Measurements from ENCODE around the gene FAM200C.
A peak's percentile ranks its signal among the peaks of the same experiment; 100 is the strongest.

The FAM200C gene

GRCh38 chr5:160369990-160370712 is 29.7 kb downstream of the FAM200C start, which contains the start of gene C1QTNF2:
C1QTNF2 (minus strand) TSS chr5:160370626; CDS start chr5:160355011, 15,615 bp downstream.
- Mint-ChIP-seq H3K4me1 (peaks cover 12% of the 10 kb centered on the region), H3K27ac (no peak within 1 kb of the TSS), H3K9me3 (no peaks in the 10 kb centered on the region), H3K4me3 (peak within 1 kb of the TSS; percentile 37), H3K36me3 (no peaks in the 10 kb centered on the region), H3K27me3 (peaks cover 83% of the 10 kb centered on the region)
- CTCF ChIA-PET, result interaction anchor here (0.7 to 1.4 kb wide), 3 partner anchors 10 to 928 kb away, joined by 3 to 4 read pairs (median 3); no protein-coding TSS in a partner anchor
- peak; percentile 32 for DNase-seq

DNA sequence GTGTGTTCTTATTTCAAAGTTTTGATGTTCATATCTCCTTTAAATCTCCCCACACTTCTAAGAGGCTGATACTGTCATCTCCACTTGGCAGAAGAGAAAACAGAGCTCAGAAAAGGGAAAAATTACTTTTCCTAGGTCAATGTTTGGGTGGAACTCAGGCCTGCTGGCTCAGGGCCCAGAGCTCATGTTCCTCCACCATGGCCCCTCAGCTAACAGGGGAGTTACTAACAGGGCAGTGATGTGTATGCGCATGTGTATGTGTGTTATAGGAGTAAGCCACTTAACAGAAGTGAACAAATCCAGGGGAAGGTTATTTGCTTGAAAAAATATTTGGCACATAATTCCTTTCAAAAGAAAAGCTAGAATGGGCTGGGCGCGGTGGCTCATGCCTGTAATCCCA is 32.0 kb downstream of the FAM200C start:
- H3K9me3 Mint-ChIP-seq, result no peaks in the 10 kb centered on the region
- H3K27ac Mint-ChIP-seq, result no peak overlapping the region
- H3K36me3 Mint-ChIP-seq, result no peaks in the 10 kb centered on the region
- CTCF ChIA-PET, result interaction anchor here (0.6 to 0.8 kb wide), 2 partner anchors 9 to 23 kb away, joined by 3 to 4 read pairs; no protein-coding TSS in a partner anchor
- H3K4me1 Mint-ChIP-seq, result peaks cover 12% of the 10 kb centered on the region
- H3K27me3 Mint-ChIP-seq, result peaks cover 60% of the 10 kb centered on the region
- H3K4me3 Mint-ChIP-seq, result no peak overlapping the region
- DNase-seq, result no peak

DNA sequence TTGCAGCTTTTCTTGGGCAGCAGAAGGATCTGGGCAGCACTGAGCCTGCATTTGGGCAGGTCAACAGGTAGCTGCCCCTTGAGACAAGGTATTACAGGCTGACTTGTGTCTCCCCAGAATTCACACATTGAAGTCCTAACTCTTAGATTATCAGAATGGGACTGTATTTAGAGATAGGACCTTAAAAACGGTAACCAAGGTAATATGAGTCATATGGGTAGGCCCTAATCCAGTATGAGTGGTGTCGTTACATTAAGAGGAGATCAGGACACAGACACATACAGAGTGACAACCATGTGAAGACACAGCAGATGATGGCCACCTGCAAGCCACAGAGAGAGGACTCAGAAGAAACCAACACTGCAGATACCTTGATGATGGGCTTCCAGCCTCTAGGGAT is 32.6 kb downstream of the FAM200C start:
- Mint-ChIP-seq H3K9me3 (no peaks in the 10 kb centered on the region), H3K36me3 (no peaks in the 10 kb centered on the region), H3K4me3 (no peak overlapping the region), H3K4me1 (peaks cover 12% of the 10 kb centered on the region), H3K27ac (no peak overlapping the region), H3K27me3 (peaks cover 54% of the 10 kb centered on the region)
- CTCF ChIA-PET, result interaction anchor here (0.8 kb wide), 1 partner anchor 22 kb away, joined by 4 read pairs; no protein-coding TSS in a partner anchor
- no peak for DNase-seq

GRCh38 chr5:160366230-160366629 is 33.6 kb downstream of the FAM200C start:
- H3K36me3 Mint-ChIP-seq, result no peaks in the 10 kb centered on the region
- DNase-seq, result no peak
- H3K4me1 Mint-ChIP-seq, result peaks cover 12% of the 10 kb centered on the region
- H3K27ac Mint-ChIP-seq, result no peak overlapping the region
- H3K9me3 Mint-ChIP-seq, result no peaks in the 10 kb centered on the region
- H3K4me3 Mint-ChIP-seq, result no peak overlapping the region
- CTCF ChIA-PET, result no interaction called here
- peaks cover 45% of the 10 kb centered on the region for H3K27me3 Mint-ChIP-seq

DNA sequence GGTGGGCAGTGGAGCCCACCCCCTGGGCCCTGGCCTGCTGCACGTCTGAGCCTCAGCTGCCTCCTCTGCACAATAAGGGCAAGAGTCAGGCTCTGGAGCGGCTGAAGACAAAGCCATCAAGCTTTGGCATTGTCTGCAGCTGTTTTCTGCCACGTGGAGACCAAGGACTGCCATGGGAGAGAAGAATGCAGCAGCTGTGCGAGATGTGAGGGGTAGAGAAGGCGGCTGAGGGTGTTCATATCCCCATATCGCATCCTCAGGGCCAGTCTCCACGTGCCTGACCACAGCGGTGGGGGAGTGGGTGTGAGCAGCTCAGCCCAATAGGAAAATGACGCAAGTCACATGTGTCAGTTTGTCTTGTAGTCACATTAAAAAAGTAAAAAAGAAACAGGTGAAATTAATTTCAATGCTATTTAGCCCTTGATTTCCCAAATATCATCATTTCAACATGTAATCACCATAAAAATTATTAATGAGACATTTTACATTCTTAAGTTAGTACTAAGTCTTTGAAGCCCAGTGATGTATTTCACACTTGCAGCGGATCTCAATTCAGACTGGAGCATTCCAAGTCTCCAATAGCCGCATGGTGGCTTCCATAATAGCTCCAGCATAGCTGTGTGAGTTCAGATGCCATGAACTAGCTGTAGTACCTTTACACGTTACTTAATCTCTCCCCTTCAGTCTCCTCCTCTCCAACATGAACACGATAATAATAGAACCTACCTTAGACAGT is 36.0 kb downstream of the FAM200C start:
- no peak overlapping the region for H3K27ac Mint-ChIP-seq
- no peak for DNase-seq
- H3K4me1 Mint-ChIP-seq, result no peaks in the 10 kb centered on the region
- no peak overlapping the region for H3K4me3 Mint-ChIP-seq
- no peaks in the 10 kb centered on the region for H3K9me3 Mint-ChIP-seq
- H3K27me3 Mint-ChIP-seq, result peaks cover 21% of the 10 kb centered on the region
- CTCF ChIA-PET, result interaction anchor here (0.7 to 0.9 kb wide), 3 partner anchors 18 to 165 kb away, joined by 3 read pairs; no protein-coding TSS in a partner anchor
- H3K36me3 Mint-ChIP-seq, result no peaks in the 10 kb centered on the region

DNA sequence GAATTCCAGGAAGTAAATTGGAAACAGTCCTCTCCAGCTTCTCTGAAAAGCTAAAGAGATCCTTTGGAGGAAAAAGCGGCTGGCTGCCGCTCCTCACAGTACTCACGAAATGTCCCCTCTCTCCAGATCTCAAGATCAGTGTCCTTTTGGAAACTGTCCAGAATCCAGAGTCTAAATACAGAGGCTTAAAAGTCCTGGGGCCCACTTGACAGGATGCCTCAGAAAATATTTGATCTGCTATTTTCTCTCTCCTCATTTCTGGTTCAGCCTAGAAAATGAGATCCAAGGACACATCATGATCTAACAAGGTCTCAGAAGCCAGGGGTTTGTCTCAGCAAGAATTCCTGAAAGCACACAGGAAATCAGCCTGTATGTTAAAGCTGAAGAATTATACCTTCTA is 36.6 kb downstream of the FAM200C start:
- peaks cover 15% of the 10 kb centered on the region for H3K27me3 Mint-ChIP-seq
- H3K27ac Mint-ChIP-seq, result no peak overlapping the region
- CTCF ChIA-PET, result interaction anchor here (0.9 kb wide), 1 partner anchor 17 kb away, joined by 3 read pairs; no protein-coding TSS in a partner anchor
- H3K4me1 Mint-ChIP-seq, result no peaks in the 10 kb centered on the region
- H3K36me3 Mint-ChIP-seq, result no peaks in the 10 kb centered on the region
- no peak for DNase-seq
- no peak overlapping the region for H3K4me3 Mint-ChIP-seq
- H3K9me3 Mint-ChIP-seq, result no peaks in the 10 kb centered on the region

GRCh38 chr5:160361624-160362228 is 38.1 kb downstream of the FAM200C start:
- Mint-ChIP-seq H3K9me3 (no peaks in the 10 kb centered on the region), H3K4me3 (no peak overlapping the region), H3K4me1 (no peaks in the 10 kb centered on the region), H3K27ac (no peak overlapping the region), H3K36me3 (no peaks in the 10 kb centered on the region), H3K27me3 (peaks cover 7% of the 10 kb centered on the region)
- no peak for DNase-seq
- CTCF ChIA-PET, result no interaction called here

GRCh38 chr5:160360310-160360709 is 39.5 kb downstream of the FAM200C start:
- no peak overlapping the region for H3K27ac Mint-ChIP-seq
- no peaks in the 10 kb centered on the region for H3K9me3 Mint-ChIP-seq
- CTCF ChIA-PET, result interaction anchor here (0.7 to 0.8 kb wide), 2 partner anchors 10 to 15 kb away, joined by 3 read pairs; partner anchors contain the start of gene C1QTNF2
- no peak for DNase-seq
- peaks cover 8% of the 10 kb centered on the region for H3K27me3 Mint-ChIP-seq
- no peaks in the 10 kb centered on the region for H3K4me1 Mint-ChIP-seq
- no peaks in the 10 kb centered on the region for H3K36me3 Mint-ChIP-seq
- H3K4me3 Mint-ChIP-seq, result no peak overlapping the region

GRCh38 chr5:160359816-160360215 is 40.0 kb downstream of the FAM200C start:
- H3K27me3 Mint-ChIP-seq, result peaks cover 8% of the 10 kb centered on the region
- CTCF ChIA-PET, result no interaction called here
- no peaks in the 10 kb centered on the region for H3K9me3 Mint-ChIP-seq
- H3K4me3 Mint-ChIP-seq, result no peak overlapping the region
- no peaks in the 10 kb centered on the region for H3K4me1 Mint-ChIP-seq
- no peak overlapping the region for H3K27ac Mint-ChIP-seq
- no peak for DNase-seq
- no peaks in the 10 kb centered on the region for H3K36me3 Mint-ChIP-seq

DNA sequence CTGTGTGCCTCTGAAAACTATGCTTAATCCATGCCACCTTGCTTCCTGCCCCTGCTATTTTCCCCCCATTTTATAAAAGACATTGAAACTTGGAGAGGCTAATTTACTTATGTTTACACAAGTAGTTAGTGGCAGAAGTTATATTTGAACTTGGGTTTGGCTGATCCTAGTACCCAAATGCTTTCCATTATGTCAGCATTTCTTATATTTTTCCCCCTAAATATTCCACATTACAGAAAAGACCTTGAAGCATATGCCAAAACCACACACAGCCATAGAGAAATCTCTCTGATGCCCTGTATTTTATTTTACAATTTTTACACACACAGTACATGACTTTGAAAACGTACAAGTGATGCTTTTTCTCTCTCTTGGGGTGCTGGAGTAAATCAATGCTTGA is 40.6 kb downstream of the FAM200C start:
- CTCF ChIA-PET, result no interaction called here
- Mint-ChIP-seq H3K4me1 (no peaks in the 10 kb centered on the region), H3K9me3 (no peaks in the 10 kb centered on the region), H3K4me3 (no peak overlapping the region), H3K27ac (no peak overlapping the region), H3K36me3 (no peaks in the 10 kb centered on the region), H3K27me3 (peaks cover 8% of the 10 kb centered on the region)
- no peak for DNase-seq

- peaks cover 11% of the 10 kb centered on the region for H3K27me3 Mint-ChIP-seq
- H3K4me1 Mint-ChIP-seq, result no peaks in the 10 kb centered on the region
These were observed 41.9 kb downstream of the FAM200C start for GRCh38 chr5:160357861-160358411.

GRCh38 chr5:160357394-160357793 is 42.5 kb downstream of the FAM200C start:
- H3K9me3 Mint-ChIP-seq, result no peaks in the 10 kb centered on the region
- no peak overlapping the region for H3K27ac Mint-ChIP-seq
- DNase-seq, result no peak
- H3K4me3 Mint-ChIP-seq, result no peak overlapping the region
- H3K27me3 Mint-ChIP-seq, result peaks cover 14% of the 10 kb centered on the region
- CTCF ChIA-PET, result interaction anchor here (0.6 to 1.6 kb wide), 2 partner anchors 12 to 244 kb away, joined by 3 to 5 read pairs; no protein-coding TSS in a partner anchor
- no peaks in the 10 kb centered on the region for H3K4me1 Mint-ChIP-seq
- H3K36me3 Mint-ChIP-seq, result no peaks in the 10 kb centered on the region

More at GRCh38 chr5:160357861-160358411, 41.9 kb downstream of the FAM200C start:
- DNase-seq, result no peak
- Mint-ChIP-seq H3K27ac (no peak overlapping the region), H3K4me3 (no peak overlapping the region), H3K9me3 (no peaks in the 10 kb centered on the region), H3K36me3 (no peaks in the 10 kb centered on the region)
- CTCF ChIA-PET, result interaction anchor here (1.6 kb wide), 1 partner anchor 12 kb away, joined by 5 read pairs; no protein-coding TSS in a partner anchor

GRCh38 chr5:160356550-160357347 is 43.1 kb downstream of the FAM200C start:
- no peak overlapping the region for H3K27ac Mint-ChIP-seq
- DNase-seq, result no peak
- no peaks in the 10 kb centered on the region for H3K9me3 Mint-ChIP-seq
- peaks cover 20% of the 10 kb centered on the region for H3K27me3 Mint-ChIP-seq
- H3K4me3 Mint-ChIP-seq, result no peak overlapping the region
- H3K4me1 Mint-ChIP-seq, result no peaks in the 10 kb centered on the region
- no peaks in the 10 kb centered on the region for H3K36me3 Mint-ChIP-seq
- CTCF ChIA-PET, result interaction anchor here (0.6 to 1.6 kb wide), 3 partner anchors 11 to 244 kb away, joined by 3 to 5 read pairs (median 4); no protein-coding TSS in a partner anchor
